Measurements from ENCODE around the gene WDR4. TPM values are rescaled to one million over a fixed set of nuclear protein-coding genes. Genes with fewer than 3 reads are reported as not detected.
"Not testable (repeated sequence)": the region's sequence is repeated elsewhere in the genome, so short reads cannot be mapped to it uniquely, and the experiment has no call there.

WDR4 gene
- total RNA-seq, 1 donor from 2014 or later, result 15.7 TPM

- Mint-ChIP-seq H3K9me3 (ENCODE audit: unreplicated experiment) (peaks cover 10% of the 10 kb centered on the region), H3K4me3 (ENCODE audit: unreplicated experiment) (no peak overlapping the region), H3K4me1 (ENCODE audit: low read depth, unreplicated experiment) (peaks cover 5% of the 10 kb centered on the region), H3K36me3 (ENCODE audit: unreplicated experiment) (peaks cover 8% of the 10 kb centered on the region), H3K27me3 (ENCODE audit: unreplicated experiment) (peaks cover 6% of the 10 kb centered on the region), H3K27ac (ENCODE audit: unreplicated experiment) (no peak overlapping the region)
- TF ChIP-seq CTCF (IDR thresholded peaks at IDR 0.05; ENCODE audit: partially characterized antibody, unreplicated experiment), result no peak
- DNase-seq, result no peak
Observed at GRCh38 chr21:42833439-42833815, 45.9 kb downstream of the WDR4 start.

GRCh38 chr21:42832321-42832630 lies 47.1 kb downstream of the WDR4 start:
- not testable (repeated sequence) for DNase-seq; H3K27me3 Mint-ChIP-seq (ENCODE audit: unreplicated experiment); H3K9me3 Mint-ChIP-seq (ENCODE audit: unreplicated experiment); H3K4me1 Mint-ChIP-seq (ENCODE audit: low read depth, unreplicated experiment); H3K4me3 Mint-ChIP-seq (ENCODE audit: unreplicated experiment); H3K36me3 Mint-ChIP-seq (ENCODE audit: unreplicated experiment); H3K27ac Mint-ChIP-seq (ENCODE audit: unreplicated experiment)

- peaks cover 8% of the 10 kb centered on the region for H3K36me3 Mint-ChIP-seq (ENCODE audit: unreplicated experiment)
- no peak for TF ChIP-seq CTCF (IDR thresholded peaks at IDR 0.05; ENCODE audit: partially characterized antibody, unreplicated experiment)
- peaks cover 8% of the 10 kb centered on the region for H3K9me3 Mint-ChIP-seq (ENCODE audit: unreplicated experiment)
- no peak overlapping the region for H3K27ac Mint-ChIP-seq (ENCODE audit: unreplicated experiment)
- H3K27me3 Mint-ChIP-seq (ENCODE audit: unreplicated experiment), result peaks cover 6% of the 10 kb centered on the region
- no peak overlapping the region for H3K4me3 Mint-ChIP-seq (ENCODE audit: unreplicated experiment)
- peaks cover 5% of the 10 kb centered on the region for H3K4me1 Mint-ChIP-seq (ENCODE audit: low read depth, unreplicated experiment)
- no peak for DNase-seq
Observed at GRCh38 chr21:42830456-42831455, 48.6 kb downstream of the WDR4 start.

DNA sequence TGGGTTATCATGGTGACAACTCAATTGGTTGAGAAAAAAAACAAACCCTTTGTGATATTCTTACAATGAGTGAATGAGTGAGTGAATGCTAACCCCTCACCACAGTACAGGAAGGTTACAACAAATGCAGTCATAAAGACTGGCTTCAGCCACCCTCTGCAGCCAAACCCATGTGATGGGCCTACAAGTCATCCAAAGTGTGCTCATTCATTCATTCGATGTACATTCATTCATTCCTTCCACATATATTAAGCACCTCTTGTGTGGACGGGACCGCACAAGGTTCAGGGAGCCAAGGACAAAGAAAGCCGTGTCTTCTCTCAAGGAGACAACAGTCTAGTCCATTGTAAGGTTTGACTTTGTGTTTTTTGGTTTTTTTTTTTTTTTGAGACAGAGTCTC lies 49.4 kb downstream of the WDR4 start:
- TF ChIP-seq CTCF (IDR thresholded peaks at IDR 0.05; ENCODE audit: partially characterized antibody, unreplicated experiment), result no peak
- Mint-ChIP-seq H3K27me3 (ENCODE audit: unreplicated experiment) (peaks cover 6% of the 10 kb centered on the region), H3K4me3 (ENCODE audit: unreplicated experiment) (no peak overlapping the region), H3K27ac (ENCODE audit: unreplicated experiment) (no peak overlapping the region), H3K9me3 (ENCODE audit: unreplicated experiment) (peaks cover 8% of the 10 kb centered on the region), H3K4me1 (ENCODE audit: low read depth, unreplicated experiment) (peaks cover 5% of the 10 kb centered on the region), H3K36me3 (ENCODE audit: unreplicated experiment) (peaks cover 8% of the 10 kb centered on the region)
- DNase-seq, result no peak

DNA sequence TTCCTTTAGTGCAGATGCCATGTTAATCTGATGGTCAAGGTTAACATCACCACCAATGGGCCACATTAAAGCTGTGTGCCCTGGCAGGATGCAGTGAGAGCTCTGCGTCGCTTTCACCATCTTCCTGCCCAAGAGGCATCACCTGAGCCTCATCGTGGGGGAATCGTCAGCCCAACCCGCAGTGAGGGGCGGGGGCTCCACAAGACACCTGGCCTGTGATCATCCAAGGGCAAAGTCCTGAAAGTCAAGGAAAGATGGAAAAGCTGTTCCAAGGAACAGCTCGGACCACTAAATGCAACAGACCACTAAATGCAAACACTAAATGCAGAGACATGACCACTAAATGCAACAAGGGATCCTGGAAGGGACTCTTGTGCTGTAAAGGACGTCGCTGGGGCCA lies 49.9 kb downstream of the WDR4 start:
- Mint-ChIP-seq H3K4me1 (ENCODE audit: low read depth, unreplicated experiment) (peaks cover 5% of the 10 kb centered on the region), H3K4me3 (ENCODE audit: unreplicated experiment) (no peak overlapping the region)
- no peak for DNase-seq

More for the DNA sequence above, 49.9 kb downstream of the WDR4 start:
- H3K27me3 Mint-ChIP-seq (ENCODE audit: unreplicated experiment), result peaks cover 4% of the 10 kb centered on the region
- H3K27ac Mint-ChIP-seq (ENCODE audit: unreplicated experiment), result no peak overlapping the region
- peaks cover 10% of the 10 kb centered on the region for H3K9me3 Mint-ChIP-seq (ENCODE audit: unreplicated experiment)
- H3K36me3 Mint-ChIP-seq (ENCODE audit: unreplicated experiment), result peaks cover 8% of the 10 kb centered on the region
- no peak for TF ChIP-seq CTCF (IDR thresholded peaks at IDR 0.05; ENCODE audit: partially characterized antibody, unreplicated experiment)
